Tibial artery (tissue), 4 donors: ENCODE data around the gene AHCYL2.

ENCODE experiments used
- DNase-seq, 2 donors: peaks; one replicate each; pipeline ENCODE4 v3.0.0-alpha.2; 2019
- H3K27ac ChIP-seq, 2 donors: fragments of 200-600 bp; sonication (generic) in 1 of 2; 1 replicate in 1 of 2; 2 replicates in 1 of 2; pipeline ENCODE4 v1.5.1; 2018 to 2019; ENCODE audit warnings: mild to moderate bottlenecking in 1 of 2
- H3K27me3 ChIP-seq, 2 donors: fragments of 200-600 bp; sonication (generic) in 1 of 2; one replicate each; pipeline versions ENCODE4 v1.5.1 to v1.6.0; 2016 to 2019
- H3K36me3 ChIP-seq, 3 donors: fragments of 200-600 bp; sonication (generic) in 2 of 3; one replicate each; pipeline ENCODE4 v1.5.1; 2016 to 2019; ENCODE audit warnings: mild to moderate bottlenecking in 2 of 3
- H3K4me1 ChIP-seq, 4 donors: fragments of 200-600 bp; sonication (generic) in 2 of 4; 1 replicate in 3 of 4; 2 replicates in 1 of 4; pipeline ENCODE4 v1.5.1; 2016 to 2019
- H3K4me3 ChIP-seq, 2 donors: fragments of 200-600 bp; sonication (generic) in 1 of 2; 1 replicate in 1 of 2; 2 replicates in 1 of 2; pipeline ENCODE4 v1.5.1; 2018 to 2019; ENCODE audit warnings: mild to moderate bottlenecking in 2 of 2
- H3K9me3 ChIP-seq, 3 donors: fragments of 200-600 bp; sonication (generic) in 1 of 3; one replicate each; pipeline ENCODE4 v1.5.1; 2016 to 2019
- CTCF ChIP-seq, 2 experiments: fragments of 200-600 bp in 1 of 2; fragments of 450-650 bp in 1 of 2; IDR thresholded peaks; one replicate each; pipeline ENCODE4 v1.5.1; 2017 to 2019; ENCODE audit warnings: antibody characterized with exemption in 2 of 2, mild to moderate bottlenecking in 1 of 2, moderate library complexity in 1 of 2
- intact Hi-C: fragments of 100-400 bp; cut with DNase I; formaldehyde crosslinking; loops from one replicate; pipeline ENCODE4 v1.15.0; 2023; ENCODE audit warnings: low total_unique reads

AHCYL2 gene

GRCh38 chr7:129277629-129278028, 52.8 kb downstream of the AHCYL2 start:
- DNase-seq: no peak
- Histone ChIP-seq H3K27me3 (no peaks in the 10 kb centered on the region), H3K36me3 (peaks cover 0 to 8% (median 7%) of the 10 kb centered on the region in 3 donors), H3K4me1 (no peaks in the 10 kb centered on the region), H3K4me3 (no peak overlapping the region), H3K9me3 (no peaks in the 10 kb centered on the region), H3K27ac (no peak overlapping the region)
- no peak for TF ChIP-seq CTCF (IDR thresholded peaks at IDR 0.05)
- intact Hi-C loops: loop anchor here (10.0 kb wide), 1 partner anchor 53 kb away; the partner anchor contains the start of gene AHCYL2

GRCh38 chr7:129278688-129279087, 53.9 kb downstream of the AHCYL2 start:
- Histone ChIP-seq H3K36me3 (peaks cover 0 to 8% (median 7%) of the 10 kb centered on the region in 3 donors), H3K4me1 (no peaks in the 10 kb centered on the region), H3K27ac (no peak overlapping the region), H3K9me3 (no peaks in the 10 kb centered on the region), H3K4me3 (no peak overlapping the region), H3K27me3 (no peaks in the 10 kb centered on the region)
- no peak for DNase-seq
- TF ChIP-seq CTCF (IDR thresholded peaks at IDR 0.05): no peak
- intact Hi-C loops: loop anchor here (10.0 kb wide), 1 partner anchor 54 kb away; the partner anchor contains the start of gene AHCYL2

DNA sequence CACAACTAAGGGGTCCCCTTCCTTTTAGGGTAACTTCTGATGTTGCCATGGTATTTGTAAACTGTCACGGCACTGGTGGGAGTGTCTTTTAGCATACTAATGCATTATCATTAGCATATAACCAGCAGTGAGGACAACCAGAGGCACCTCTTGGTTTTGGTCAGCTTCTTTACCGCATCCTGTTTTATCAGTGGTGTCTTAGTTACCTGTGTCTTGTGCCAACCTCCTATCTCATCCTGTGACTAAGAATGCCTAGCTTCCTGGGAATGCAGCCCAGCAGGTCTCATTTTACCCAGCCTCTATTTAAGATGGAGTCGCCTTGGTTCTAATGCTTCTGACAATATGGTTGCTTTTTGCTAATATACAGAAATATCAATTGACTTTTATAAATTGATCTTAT, 54.9 kb downstream of the AHCYL2 start:
- TF ChIP-seq CTCF (IDR thresholded peaks at IDR 0.05): no peak

GRCh38 chr7:129281163-129281562, 56.3 kb downstream of the AHCYL2 start:
- no peak for DNase-seq
- H3K9me3 ChIP-seq: no peaks in the 10 kb centered on the region

More for the DNA sequence above, 54.9 kb downstream of the AHCYL2 start:
- no peak overlapping the region for H3K27ac ChIP-seq
- no peaks in the 10 kb centered on the region for H3K27me3 ChIP-seq
- no peak overlapping the region for H3K4me3 ChIP-seq
- no peaks in the 10 kb centered on the region for H3K4me1 ChIP-seq
- DNase-seq: no peak
- peaks cover 0 to 7% (median 0%) of the 10 kb centered on the region in 3 donors for H3K36me3 ChIP-seq
- intact Hi-C loops: loop anchor here (10.0 kb wide), 1 partner anchor 55 kb away; the partner anchor contains the start of gene AHCYL2
- H3K9me3 ChIP-seq: no peaks in the 10 kb centered on the region

GRCh38 chr7:129282865-129283264, 58.0 kb downstream of the AHCYL2 start:
- H3K4me1 ChIP-seq: no peaks in the 10 kb centered on the region
- H3K36me3 ChIP-seq: peaks cover 0 to 7% (median 0%) of the 10 kb centered on the region in 3 donors
- H3K27me3 ChIP-seq: no peaks in the 10 kb centered on the region
- no peaks in the 10 kb centered on the region for H3K9me3 ChIP-seq
- intact Hi-C loops: no loop called here
- TF ChIP-seq CTCF (IDR thresholded peaks at IDR 0.05): no peak
- H3K4me3 ChIP-seq: no peak overlapping the region
- DNase-seq: no peak
- H3K27ac ChIP-seq: no peak overlapping the region

More at GRCh38 chr7:129281163-129281562, 56.3 kb downstream of the AHCYL2 start:
- Histone ChIP-seq H3K27ac (no peak overlapping the region), H3K4me3 (no peak overlapping the region), H3K36me3 (peaks cover 0 to 7% (median 0%) of the 10 kb centered on the region in 3 donors), H3K27me3 (no peaks in the 10 kb centered on the region), H3K4me1 (no peaks in the 10 kb centered on the region)
- intact Hi-C loops: no loop called here
- no peak for TF ChIP-seq CTCF (IDR thresholded peaks at IDR 0.05)

DNA sequence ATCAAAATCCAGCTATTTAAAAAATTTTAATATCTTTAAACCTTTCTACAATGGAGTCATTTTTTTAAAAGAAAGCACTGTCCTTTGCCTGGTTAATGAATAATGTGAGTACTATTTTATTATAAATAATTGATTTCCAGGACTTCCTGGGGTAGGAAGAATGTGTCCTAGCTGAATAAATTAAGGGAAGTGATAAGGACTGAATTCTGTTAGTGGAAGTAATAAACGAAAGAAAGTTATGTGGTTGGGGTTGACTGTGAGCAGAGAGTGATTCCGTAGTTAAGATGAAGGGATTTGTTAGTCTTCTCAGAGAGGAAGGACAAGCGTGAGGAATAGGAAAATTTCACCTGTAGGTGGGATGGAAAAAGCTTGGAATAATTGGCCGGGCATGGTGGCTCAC, 59.1 kb downstream of the AHCYL2 start:
- no peak for DNase-seq
- no peak overlapping the region for H3K4me3 ChIP-seq
- H3K27me3 ChIP-seq: no peaks in the 10 kb centered on the region
- no peaks in the 10 kb centered on the region for H3K9me3 ChIP-seq
- H3K36me3 ChIP-seq: peaks cover 0 to 4% (median 0%) of the 10 kb centered on the region in 3 donors
- H3K4me1 ChIP-seq: no peaks in the 10 kb centered on the region
- intact Hi-C loops: no loop called here
- no peak for TF ChIP-seq CTCF (IDR thresholded peaks at IDR 0.05)
- no peak overlapping the region for H3K27ac ChIP-seq
